Measurements from ENCODE around the gene TNIK. TPM values are rescaled to one million over a fixed set of nuclear protein-coding genes. Genes with fewer than 3 reads are reported as not detected.
"Not testable (repeated sequence)": the region's sequence is repeated elsewhere in the genome, so short reads cannot be mapped to it uniquely, and the experiment has no call there.

Gene TNIK
- total RNA-seq, 1 donor from 2014 or later: 75.4 TPM

DNA sequence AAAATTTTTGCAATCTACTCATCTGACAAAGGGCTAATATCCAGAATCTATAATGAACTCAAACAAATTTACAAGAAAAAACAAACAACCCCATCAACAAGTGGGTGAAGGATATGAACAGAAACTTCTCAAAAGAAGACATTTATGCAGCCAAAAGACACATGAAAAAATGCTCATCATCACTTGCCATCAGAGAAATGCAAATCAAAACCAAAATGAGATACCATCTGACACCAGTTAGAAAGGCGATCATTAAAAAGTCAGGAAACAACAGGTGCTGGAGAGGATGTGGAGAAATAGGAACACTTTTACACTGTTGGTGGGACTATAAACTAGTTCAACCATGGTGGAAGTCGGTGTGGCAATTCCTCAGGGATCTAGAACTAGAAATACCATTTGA lies 36.1 kb downstream of the TNIK start:
- not testable (repeated sequence) for FAIRE-seq; DNase-seq (ENCODE audit: low spot score in 2 of 2)

DNA sequence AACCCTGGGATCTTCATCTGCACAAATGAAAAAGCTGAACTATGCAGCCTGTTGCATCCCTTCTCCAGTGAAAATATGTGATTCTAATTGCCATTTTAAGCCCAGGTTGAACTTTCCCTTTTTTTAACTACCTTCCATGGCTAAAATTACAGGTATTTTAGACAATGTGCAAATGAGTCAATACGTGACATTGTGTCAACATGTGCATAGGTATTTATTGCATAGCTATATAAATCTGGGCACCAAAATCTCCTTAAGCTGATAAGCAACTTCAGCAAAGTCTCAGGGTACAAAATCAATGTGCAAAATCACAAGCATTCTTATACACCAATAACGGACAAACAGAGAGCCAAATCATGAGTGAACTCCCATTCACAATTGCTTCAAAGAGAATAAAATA lies 37.4 kb downstream of the TNIK start:
- DNase-seq (ENCODE audit: low spot score in 2 of 2); FAIRE-seq: not testable (repeated sequence)

DNA sequence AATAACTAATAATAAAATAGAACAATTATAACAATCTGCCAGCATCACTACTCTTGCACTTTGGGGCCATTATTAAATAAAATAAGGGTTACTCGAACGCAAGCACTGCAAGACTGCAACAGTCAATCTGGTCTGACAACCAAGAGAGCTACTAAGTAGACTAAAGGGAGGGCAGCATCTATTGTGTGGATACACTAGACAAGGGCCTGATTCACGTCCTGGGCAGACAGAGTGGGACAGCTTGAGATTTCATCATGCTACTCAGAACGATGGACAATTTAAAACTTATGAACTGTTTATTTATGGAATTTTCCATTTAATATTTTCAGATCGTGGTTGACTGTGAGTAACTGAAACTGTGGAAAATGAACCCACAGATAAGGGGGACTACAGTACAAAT lies 39.5 kb downstream of the TNIK start:
- FAIRE-seq (no peak), DNase-seq (ENCODE audit: low spot score in 2 of 2) (no peak)

DNA sequence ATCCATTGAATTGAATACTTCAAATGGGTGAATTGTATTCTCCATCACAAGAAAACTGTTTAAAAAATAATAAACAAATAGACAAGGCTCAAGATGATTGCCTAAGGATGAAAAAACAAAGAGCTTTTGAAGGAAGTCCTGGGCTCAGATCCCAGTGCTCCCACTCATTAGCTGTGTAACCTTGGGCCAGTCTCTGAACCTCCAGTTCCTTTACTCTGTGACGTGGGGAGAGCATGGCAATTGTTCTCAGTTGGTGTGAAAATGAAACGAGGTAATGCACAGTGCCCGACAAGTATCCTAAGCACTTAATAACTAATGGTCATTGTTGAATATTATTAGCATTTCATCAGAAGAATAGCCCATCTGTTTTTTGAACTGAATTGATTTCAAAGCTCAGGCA lies 40.7 kb downstream of the TNIK start:
- FAIRE-seq (no peak), DNase-seq (ENCODE audit: low spot score in 2 of 2) (no peak)

DNA sequence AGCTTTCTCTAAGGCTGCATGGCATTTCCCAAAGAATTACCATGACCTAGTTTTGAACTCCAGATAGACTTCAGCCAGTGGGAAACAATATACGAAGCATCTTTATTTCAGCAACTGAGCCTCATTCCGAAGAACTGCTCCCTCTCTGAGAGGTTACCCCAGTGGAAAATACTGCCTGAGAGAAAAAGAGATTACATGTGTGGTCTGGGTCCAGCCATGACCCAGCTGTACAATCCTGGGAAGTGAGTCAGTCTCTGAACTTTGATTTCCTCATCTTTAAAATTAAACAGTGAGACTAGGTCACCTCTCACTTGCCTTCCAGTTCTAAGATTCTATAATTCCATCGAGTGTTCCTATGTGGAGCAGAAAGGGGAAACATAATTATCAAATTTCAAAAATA lies 42.4 kb downstream of the TNIK start:
- FAIRE-seq (no peak), DNase-seq (ENCODE audit: low spot score in 2 of 2) (no peak)

DNA sequence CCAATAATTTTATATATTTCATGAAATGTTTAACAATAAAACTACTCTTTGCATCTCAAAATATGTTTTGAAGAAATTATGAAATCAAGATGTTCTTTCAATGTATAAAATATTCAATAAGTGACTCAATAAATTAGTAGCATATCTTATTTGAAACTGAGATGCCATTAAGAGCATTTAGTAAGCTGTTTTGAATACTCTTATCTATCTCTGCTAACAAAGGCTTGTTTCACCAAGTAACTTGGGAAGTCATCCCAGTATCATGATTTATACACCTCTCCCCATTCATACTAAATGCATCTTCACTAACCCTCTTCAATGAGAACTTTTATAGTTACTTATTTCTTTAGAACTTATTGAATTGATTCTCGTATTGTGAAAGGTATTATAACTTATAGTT lies 43.1 kb downstream of the TNIK start:
- DNase-seq (ENCODE audit: low spot score in 2 of 2) (no peak), FAIRE-seq (no peak)

DNA sequence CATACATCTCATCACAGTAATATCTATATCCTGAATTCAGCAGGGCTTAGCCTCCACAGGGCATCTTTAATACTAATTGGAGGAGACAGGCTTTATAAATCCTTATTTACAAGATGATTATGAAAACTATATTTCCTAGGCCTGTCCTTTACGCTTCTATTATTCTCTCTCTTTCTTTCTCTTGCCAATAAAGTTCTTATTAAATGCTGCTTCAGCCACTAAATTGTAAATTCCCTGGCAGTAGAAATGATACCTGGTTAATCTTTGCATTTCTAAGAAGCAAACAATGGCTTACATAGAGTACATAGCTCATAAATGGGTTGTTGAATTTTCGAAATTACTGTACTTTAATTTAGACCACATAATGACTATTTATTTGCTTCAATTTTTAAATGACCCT lies 43.5 kb downstream of the TNIK start:
- DNase-seq (ENCODE audit: low spot score in 2 of 2): no peak
- FAIRE-seq: no peak

DNA sequence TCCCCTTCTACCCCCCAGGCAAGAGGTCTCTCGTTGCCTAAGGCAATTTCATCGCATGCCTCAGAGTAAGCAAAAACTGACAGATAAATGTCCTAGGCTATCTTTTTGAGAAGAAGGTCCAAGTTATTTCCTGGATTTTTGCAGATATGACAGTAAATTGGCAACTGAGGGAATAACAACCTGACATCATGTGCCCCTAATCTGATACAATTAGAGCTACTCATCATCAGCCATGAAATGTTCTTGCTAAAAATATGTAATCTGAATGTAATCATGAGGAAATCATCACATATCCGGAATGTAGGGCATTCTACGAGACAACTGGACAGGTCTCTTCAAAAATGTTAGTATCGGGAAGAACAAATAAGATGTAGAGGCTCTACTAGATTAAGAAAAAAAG lies 44.1 kb downstream of the TNIK start:
- no peak for FAIRE-seq
- DNase-seq (ENCODE audit: low spot score in 2 of 2): no peak

DNA sequence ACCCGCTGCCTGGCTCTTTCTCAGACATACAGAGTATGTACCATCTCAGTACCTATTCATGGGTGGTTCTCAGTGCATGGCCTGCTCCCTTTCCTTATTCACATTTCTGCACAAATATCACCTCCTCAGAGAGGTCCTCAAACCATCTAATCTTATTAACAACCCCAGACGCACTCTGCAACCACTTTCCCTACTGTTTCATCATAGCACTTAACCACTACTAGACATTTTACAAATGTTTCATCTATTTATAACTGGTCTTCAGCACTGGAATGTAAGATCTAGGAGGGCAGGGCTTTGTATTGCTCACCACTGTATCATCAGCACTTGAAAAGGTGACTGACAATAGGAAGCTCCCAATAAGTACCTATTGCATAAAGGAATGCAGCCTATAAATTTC lies 45.1 kb downstream of the TNIK start:
- FAIRE-seq (no peak), DNase-seq (ENCODE audit: low spot score in 2 of 2) (no peak)

DNA sequence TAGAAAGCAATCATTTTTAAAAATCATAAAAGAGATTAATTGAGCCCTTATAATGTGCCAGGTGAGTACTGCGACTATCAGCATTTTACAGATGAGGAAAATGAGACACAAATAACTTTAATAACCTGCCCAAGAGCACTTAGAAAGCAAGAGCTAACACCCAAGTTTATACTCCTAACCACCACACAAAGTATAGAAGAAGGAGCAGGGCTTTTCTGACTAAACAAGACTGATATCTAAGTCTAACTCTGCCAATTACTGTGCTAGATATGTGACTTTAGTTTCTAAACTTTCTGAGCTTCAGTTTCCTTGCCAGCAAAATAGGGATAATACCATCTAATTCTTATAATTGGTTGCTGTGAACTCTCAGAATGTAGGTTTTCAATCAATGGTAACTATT lies 47.7 kb downstream of the TNIK start:
- DNase-seq (ENCODE audit: low spot score in 2 of 2) (no peak), FAIRE-seq (no peak)

DNA sequence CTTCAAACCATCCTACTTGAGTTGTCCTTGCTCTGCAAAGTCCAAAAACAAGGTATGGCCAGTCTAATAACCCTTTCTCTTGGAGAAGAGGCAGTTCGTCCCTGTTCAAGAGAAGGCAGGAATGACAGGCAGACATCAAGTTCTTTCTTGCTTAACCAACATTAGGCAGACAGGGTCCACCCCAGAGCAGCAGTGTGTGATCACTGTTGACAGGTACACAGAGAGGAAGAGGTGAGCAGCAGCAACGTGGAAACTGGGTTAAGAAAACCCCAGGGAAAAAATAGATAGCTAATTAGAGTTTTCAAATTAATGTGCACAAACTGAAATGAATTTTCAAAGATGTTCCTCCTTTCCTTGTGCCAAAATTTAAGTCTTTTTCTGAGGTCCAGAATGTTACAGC lies 48.2 kb downstream of the TNIK start:
- FAIRE-seq (no peak), DNase-seq (ENCODE audit: low spot score in 2 of 2) (no peak)

DNA sequence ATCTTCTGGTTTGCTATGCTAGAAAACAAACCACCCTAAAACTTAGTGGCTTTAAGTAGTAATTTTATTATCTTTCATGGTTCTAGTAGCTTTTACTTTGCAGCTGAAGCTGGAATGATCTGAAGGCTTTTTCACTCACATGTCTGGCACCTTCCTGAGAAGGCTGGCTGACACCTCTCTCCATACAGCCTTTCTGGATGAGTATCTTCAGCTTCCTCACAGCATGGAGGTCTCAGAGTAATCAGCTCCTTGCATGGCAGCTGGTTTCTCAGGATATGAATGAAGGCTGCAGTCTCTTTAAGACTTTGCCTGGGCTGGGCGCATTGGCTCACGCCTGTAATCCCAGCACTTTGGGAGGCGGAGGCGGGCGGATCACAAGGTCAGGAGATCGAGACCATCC lies 50.0 kb downstream of the TNIK start:
- FAIRE-seq (no peak), DNase-seq (ENCODE audit: low spot score in 2 of 2) (no peak)

DNA sequence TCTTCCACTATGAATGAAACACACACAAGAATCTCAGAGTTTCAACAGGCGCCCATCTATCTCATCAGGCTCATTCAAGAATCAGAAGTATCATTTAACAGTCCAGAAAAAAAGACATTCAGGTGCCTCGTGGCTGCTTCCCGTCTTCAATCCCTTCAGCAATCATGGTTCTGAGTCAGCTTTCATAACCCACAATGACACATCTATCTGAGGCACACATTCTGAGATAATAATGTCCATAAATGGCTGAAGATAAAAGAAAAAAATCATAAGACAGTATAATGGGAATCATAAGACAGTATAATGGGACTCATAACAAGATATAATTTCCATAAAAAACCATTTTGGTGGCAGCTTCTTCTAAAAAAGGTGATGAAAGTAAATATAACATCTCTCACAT lies 52.4 kb downstream of the TNIK start:
- no peak for FAIRE-seq
- DNase-seq (ENCODE audit: low spot score in 2 of 2): no peak

DNA sequence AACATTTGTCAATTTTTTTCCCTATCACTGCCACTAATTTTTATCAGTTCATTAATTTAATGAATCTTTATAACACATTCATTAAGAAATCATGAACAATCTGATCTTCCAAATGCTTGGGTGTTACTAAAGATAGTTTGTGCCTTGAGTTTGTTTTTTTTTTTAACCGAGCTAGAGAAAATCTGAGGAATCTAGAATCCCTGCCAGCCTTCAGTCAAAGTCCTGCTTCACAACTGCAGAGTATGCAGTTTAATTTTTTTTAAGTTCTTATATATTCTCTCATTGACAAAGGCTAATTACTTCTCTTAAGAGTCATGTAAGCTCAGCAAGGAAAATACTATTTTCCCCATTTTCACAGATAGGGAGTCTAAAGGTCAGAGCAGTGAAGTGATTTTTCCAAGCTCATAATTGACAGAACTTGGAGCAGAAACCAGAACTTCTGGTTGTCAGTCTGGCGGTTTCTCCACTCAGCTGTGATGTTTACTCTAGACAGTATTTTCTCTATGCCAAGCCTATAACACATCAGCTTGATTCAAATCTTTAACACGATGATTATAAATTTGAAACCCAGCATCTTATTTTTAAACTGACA lies 55.7 kb downstream of the TNIK start:
- no peak for FAIRE-seq
- no peak for DNase-seq (ENCODE audit: low spot score in 2 of 2)

DNA sequence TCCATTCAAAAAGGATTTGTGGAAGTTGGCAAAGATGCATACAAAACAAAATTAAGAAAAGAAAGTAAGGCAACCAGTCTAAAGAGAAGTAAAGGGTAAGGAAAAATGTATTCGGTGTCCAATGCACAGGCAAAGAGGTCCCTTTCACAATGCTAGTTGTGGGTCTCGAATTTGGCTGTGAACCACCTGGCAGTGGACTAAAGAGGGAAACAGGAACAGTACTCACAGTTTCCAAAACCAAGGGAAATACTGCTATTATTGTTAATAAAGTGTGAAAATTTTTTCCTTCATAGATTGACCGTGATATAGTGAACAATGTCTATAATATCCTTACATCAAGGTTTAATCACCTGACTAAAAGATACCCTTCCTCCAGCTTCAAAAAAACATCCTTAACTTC lies 57.9 kb downstream of the TNIK start:
- DNase-seq (ENCODE audit: low spot score in 2 of 2) (no peak), FAIRE-seq (no peak)

DNA sequence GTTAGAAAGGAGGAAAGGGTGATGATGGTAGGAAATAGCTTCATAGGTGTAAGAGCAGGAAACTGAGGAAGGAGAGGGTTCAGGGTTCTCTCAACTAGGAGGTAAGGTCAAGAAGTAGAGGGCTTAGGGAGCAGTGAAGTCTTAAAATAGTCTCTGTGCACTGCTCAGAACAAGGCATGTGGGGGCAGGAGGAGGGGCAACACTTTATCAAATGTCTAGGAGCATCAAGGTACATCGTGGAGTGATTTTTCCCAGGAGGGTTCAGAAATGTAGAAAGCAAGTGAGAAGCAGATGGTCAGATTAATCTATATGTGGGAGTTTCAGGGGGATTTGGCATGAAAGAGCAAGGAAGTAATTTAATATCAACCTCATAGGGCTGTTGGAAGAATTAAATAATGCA lies 58.8 kb downstream of the TNIK start:
- FAIRE-seq: no peak
- no peak for DNase-seq (ENCODE audit: low spot score in 2 of 2)

DNA sequence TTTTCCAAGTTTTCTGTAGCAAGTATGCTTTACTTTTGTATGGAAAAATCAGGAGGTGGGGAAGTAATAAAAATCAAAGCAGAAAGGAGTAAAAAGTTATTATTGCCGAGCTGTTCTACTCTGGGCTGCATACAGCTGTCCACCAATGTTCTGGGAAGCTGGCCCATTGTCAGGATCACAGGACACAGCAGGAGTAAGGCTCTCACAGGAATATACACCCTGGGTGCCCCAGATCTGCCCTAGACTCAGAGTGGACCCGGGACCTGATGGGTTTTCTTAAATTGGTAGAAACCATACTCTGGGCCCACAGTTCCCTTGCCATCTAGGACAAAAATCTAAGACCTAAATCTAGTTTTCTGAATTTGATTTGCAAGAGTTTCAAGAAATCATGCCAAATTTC lies 60.4 kb downstream of the TNIK start:
- no peak for DNase-seq (ENCODE audit: low spot score in 2 of 2)

DNA sequence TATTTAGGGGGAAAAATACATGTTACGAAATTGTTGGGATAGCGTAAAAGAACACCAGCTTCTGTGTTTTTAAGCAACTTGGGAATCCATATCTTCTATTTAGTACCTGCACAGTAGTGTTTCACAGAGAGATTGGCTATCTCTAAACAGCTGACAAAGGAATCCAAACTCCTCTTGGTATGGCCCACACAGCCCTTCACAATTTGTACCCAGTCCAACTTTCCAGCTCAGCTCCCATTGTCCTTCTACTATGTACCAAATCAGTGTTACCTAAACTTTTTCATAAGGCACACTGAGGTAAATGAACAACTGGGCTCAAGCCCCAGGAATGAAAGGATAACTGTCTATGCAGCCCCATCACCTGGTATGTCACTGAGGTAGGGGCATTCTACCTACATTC lies 61.9 kb downstream of the TNIK start:
- FAIRE-seq: no peak
- no peak for DNase-seq (ENCODE audit: low spot score in 2 of 2)

More for the DNA sequence above, 60.4 kb downstream of the TNIK start:
- FAIRE-seq: no peak

DNA sequence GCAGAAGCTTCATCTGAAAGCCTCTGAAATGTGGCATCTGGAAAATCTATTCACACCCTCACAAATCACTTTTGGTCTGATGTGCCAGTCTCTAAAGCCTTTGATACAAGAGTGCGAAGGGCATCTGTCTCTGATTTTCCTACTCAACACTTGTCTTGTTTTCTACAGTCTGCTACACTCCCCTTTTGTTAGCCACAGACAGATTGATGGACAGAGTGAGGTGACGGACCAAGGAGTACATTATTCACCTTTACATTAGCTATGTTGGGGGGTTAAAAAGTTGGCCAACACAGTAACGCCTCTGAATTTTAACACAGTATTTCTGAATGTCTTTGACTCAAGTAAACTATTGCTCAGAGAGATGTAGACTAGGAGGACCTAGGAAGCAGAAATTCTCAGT lies 63.1 kb downstream of the TNIK start:
- FAIRE-seq: no peak
- DNase-seq (ENCODE audit: low spot score in 2 of 2): no peak

DNA sequence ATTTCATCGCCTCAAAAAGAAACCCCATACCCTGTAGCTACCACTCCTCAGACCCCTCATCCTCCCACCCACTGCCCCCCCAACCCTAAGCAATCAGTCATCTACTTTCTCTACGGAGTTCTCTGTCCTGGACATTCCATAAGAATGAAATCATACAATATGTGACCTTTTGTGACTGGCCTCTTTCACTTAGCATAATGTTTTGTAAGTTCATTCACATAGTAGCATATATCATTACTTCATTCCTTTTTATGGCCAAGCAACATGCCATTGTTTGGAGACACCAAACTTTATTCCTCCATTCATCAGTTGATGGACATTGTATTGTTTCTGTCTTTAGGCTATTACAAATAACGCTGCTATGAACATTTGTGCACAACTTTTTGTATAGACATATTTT lies 64.2 kb downstream of the TNIK start:
- no peak for DNase-seq (ENCODE audit: low spot score in 2 of 2)
- FAIRE-seq: no peak

DNA sequence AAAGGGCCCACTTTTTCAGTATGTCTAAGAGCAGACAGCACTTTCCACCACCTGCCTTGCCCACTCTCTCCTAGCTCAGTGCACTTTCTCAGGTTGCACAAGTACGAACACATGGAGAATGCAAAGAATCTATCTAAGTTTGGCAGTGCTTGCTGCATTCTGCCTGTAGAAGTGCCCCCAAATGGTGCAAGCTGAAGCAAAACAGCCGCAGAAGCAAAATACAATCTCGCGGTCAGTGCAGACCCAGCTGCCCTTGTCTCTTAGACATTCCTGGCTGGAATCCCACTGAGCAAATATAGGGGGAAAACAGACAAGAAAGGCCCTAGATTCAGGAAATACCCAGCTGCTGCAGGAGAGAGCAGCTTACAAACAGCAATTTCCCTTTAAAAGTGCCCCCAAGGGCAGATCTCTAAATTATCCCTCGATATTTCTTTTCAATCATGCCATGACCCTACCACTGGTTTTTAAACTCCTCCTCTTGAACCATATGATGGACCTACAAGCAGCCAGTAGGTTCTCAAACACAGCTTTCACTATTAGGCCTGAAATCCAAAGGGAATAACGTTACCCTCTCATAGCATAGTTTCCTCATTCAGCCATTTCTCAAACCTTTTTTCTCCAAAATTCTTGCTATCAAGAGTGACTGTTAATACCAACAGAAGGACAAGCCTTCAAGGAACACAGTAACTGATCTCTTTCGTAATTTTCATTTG lies 67.0 kb downstream of the TNIK start:
- no peak for DNase-seq (ENCODE audit: low spot score in 2 of 2)
- no peak for FAIRE-seq

DNA sequence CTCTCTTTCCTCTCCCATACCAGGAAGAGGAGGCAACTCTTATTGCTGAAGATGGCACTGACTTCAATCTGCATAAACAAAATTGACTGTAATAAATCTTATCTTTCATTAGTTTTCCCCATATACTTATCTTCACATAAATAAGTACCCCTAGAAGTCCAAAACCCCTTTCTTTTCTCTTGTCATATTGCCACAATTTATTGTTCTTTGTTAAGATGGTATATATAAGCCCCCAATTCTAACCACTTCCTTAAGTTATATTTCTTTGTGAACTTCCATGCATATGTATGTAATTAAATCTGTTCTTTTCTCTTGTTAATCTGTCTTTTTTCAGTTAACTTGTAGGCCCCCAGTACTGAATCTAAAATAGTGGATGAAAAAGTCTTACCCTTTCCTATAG lies 68.8 kb downstream of the TNIK start:
- FAIRE-seq: no peak
- no peak for DNase-seq (ENCODE audit: low spot score in 2 of 2)

Data from frontal cortex (tissue), 4 donors.